ENCODE results near the gene TCEA2. TPM values are rescaled to one million over a fixed set of nuclear protein-coding genes. Genes with fewer than 3 reads are reported as not detected.

Gene TCEA2
- total and polyA plus RNA-seq, 2 of the 13 experiments (the other 11 are each of a cell fraction or from before 2014, with no cell fraction given): 28.1 to 33.7 TPM

DNA sequence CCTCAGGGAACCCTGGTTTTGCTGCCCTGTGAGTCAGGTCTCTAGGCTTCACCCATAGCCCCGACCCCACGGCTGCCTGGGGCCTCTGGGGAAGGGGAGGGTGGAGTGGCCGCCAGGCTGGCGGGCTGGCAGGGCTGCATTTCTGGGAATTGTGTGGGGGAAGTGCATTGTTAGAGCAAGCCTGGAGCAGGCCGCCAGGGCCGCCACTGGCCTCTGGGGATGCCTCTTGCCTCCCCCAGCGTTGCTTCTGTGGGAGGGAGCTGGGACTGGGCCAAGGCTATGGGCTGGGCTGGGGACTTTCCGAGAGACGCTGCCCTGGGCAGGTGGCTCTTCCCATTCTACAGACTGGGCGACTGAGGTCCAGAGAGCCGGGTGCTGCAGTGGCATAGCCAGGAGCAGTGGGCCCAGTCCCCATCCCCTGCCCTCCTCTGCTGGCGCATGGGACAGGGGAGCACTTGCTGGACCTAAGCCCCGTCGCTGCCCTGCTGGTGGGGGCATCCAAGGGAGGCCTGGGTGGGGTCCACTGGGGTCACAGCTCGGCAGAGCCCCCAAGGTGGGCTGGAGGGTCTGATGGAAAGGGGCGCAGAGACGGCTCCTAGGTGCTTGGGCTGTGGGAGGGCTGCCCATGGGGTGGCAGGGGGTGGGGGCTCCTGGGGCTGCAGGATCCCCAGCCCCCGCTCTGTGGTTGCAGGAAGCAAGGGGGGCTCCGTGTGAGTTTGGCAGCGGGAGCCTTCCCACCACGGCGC is 6.9 kb upstream of the TCEA2 start (continued):
- TF ChIP-seq, protein P1, sequence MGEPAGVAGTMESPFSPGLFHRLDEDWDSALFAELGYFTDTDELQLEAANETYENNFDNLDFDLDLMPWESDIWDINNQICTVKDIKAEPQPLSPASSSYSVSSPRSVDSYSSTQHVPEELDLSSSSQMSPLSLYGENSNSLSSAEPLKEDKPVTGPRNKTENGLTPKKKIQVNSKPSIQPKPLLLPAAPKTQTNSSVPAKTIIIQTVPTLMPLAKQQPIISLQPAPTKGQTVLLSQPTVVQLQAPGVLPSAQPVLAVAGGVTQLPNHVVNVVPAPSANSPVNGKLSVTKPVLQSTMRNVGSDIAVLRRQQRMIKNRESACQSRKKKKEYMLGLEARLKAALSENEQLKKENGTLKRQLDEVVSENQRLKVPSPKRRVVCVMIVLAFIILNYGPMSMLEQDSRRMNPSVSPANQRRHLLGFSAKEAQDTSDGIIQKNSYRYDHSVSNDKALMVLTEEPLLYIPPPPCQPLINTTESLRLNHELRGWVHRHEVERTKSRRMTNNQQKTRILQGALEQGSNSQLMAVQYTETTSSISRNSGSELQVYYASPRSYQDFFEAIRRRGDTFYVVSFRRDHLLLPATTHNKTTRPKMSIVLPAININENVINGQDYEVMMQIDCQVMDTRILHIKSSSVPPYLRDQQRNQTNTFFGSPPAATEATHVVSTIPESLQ (CRISPR knock-in tag; conservative IDR thresholded peaks at IDR 0.05): no peak
- TF ChIP-seq ZNF644 (CRISPR knock-in tag; IDR thresholded peaks at IDR 0.05; ENCODE audit: low read depth) (peak; percentile 15; the same call in 1 of the 2 replicates), STAG1 (CRISPR knock-in tag; IDR thresholded peaks at IDR 0.05) (no peak), ZNF605 (CRISPR knock-in tag; IDR thresholded peaks at IDR 0.05) (no peak), ZMYM2 (CRISPR knock-in tag; IDR thresholded peaks at IDR 0.05) (peak; percentile 85), BHLHE40 (IDR thresholded peaks at IDR 0.05; ENCODE audit: low read length) (no peak), XBP1 (CRISPR knock-in tag; IDR thresholded peaks at IDR 0.05) (no peak), ZEB1 (IDR thresholded peaks at IDR 0.05; ENCODE audit: insufficient replicate concordance, low read depth) (peak; percentile 77), SNRNP70 (IDR thresholded peaks at IDR 0.05; ENCODE audit: low read depth, low read length) (no peak), CAMTA2 (CRISPR knock-in tag; IDR thresholded peaks at IDR 0.05; ENCODE audit: borderline replicate concordance) (no peak), ZNF138 (CRISPR knock-in tag; IDR thresholded peaks at IDR 0.05; ENCODE audit: low read depth) (no peak), PRPF4 (IDR thresholded peaks at IDR 0.05; ENCODE audit: low read depth, low read length, poor library complexity, severe bottlenecking) (peak; percentile 39), GTF2F1 (IDR thresholded peaks at IDR 0.05; ENCODE audit: low read length) (no peak), THYN1 (CRISPR knock-in tag; IDR thresholded peaks at IDR 0.05; ENCODE audit: borderline replicate concordance, low read depth) (no peak; the same call in 1 of the 2 replicates), RARA (CRISPR knock-in tag; IDR thresholded peaks at IDR 0.05) (peak; percentile 70), KLF13 (CRISPR knock-in tag; IDR thresholded peaks at IDR 0.05) (peak; percentile 98), ZC3H13 (CRISPR knock-in tag; IDR thresholded peaks at IDR 0.05) (0 out of 2 replicates have a peak, but pooled peaks have one; percentile 47), BRCA1 (CRISPR knock-in tag; IDR thresholded peaks at IDR 0.05) (peak; percentile 47; the same call in 1 of the 2 replicates), SSRP1 (CRISPR knock-in tag; IDR thresholded peaks at IDR 0.05) (no peak), AKAP8 (CRISPR knock-in tag; IDR thresholded peaks at IDR 0.05) (no peak)
- TF ChIP-seq, protein P2, sequence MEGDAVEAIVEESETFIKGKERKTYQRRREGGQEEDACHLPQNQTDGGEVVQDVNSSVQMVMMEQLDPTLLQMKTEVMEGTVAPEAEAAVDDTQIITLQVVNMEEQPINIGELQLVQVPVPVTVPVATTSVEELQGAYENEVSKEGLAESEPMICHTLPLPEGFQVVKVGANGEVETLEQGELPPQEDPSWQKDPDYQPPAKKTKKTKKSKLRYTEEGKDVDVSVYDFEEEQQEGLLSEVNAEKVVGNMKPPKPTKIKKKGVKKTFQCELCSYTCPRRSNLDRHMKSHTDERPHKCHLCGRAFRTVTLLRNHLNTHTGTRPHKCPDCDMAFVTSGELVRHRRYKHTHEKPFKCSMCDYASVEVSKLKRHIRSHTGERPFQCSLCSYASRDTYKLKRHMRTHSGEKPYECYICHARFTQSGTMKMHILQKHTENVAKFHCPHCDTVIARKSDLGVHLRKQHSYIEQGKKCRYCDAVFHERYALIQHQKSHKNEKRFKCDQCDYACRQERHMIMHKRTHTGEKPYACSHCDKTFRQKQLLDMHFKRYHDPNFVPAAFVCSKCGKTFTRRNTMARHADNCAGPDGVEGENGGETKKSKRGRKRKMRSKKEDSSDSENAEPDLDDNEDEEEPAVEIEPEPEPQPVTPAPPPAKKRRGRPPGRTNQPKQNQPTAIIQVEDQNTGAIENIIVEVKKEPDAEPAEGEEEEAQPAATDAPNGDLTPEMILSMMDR (CRISPR knock-in tag; IDR thresholded peaks at IDR 0.05): no peak
- TF ChIP-seq, protein P3, sequence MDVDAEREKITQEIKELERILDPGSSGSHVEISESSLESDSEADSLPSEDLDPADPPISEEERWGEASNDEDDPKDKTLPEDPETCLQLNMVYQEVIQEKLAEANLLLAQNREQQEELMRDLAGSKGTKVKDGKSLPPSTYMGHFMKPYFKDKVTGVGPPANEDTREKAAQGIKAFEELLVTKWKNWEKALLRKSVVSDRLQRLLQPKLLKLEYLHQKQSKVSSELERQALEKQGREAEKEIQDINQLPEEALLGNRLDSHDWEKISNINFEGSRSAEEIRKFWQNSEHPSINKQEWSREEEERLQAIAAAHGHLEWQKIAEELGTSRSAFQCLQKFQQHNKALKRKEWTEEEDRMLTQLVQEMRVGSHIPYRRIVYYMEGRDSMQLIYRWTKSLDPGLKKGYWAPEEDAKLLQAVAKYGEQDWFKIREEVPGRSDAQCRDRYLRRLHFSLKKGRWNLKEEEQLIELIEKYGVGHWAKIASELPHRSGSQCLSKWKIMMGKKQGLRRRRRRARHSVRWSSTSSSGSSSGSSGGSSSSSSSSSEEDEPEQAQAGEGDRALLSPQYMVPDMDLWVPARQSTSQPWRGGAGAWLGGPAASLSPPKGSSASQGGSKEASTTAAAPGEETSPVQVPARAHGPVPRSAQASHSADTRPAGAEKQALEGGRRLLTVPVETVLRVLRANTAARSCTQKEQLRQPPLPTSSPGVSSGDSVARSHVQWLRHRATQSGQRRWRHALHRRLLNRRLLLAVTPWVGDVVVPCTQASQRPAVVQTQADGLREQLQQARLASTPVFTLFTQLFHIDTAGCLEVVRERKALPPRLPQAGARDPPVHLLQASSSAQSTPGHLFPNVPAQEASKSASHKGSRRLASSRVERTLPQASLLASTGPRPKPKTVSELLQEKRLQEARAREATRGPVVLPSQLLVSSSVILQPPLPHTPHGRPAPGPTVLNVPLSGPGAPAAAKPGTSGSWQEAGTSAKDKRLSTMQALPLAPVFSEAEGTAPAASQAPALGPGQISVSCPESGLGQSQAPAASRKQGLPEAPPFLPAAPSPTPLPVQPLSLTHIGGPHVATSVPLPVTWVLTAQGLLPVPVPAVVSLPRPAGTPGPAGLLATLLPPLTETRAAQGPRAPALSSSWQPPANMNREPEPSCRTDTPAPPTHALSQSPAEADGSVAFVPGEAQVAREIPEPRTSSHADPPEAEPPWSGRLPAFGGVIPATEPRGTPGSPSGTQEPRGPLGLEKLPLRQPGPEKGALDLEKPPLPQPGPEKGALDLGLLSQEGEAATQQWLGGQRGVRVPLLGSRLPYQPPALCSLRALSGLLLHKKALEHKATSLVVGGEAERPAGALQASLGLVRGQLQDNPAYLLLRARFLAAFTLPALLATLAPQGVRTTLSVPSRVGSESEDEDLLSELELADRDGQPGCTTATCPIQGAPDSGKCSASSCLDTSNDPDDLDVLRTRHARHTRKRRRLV (CRISPR knock-in tag; IDR thresholded peaks at IDR 0.05): peak; percentile 17; the same call in 1 of the 2 replicates
